GM12872 (cell line): ENCODE results near the gene C1orf232.

Experiments used
- CTCF ChIP-seq: IDR thresholded peaks from 3 replicates; pipeline ENCODE4 v1.5.1; 2011; ENCODE audit warnings: low read depth, mild to moderate bottlenecking, low read length, moderate library complexity; ENCODE audit not compliant: insufficient read depth

C1orf232 gene

GRCh38 chr1:26166719-26167281 is 2.0 kb downstream of the C1orf232 start:
- no peak for TF ChIP-seq CTCF

- no peak for TF ChIP-seq CTCF
Measured at GRCh38 chr1:26164861-26165842, 3.6 kb downstream of the C1orf232 start.

- TF ChIP-seq CTCF: peak; percentile 60; the same call in 2 of the 3 replicates
Measured at GRCh38 chr1:26164036-26164860, 4.5 kb downstream of the C1orf232 start.

- no peak for TF ChIP-seq CTCF
Measured at GRCh38 chr1:26163684-26164035, 5.1 kb downstream of the C1orf232 start.

GRCh38 chr1:26162220-26162709 is 6.5 kb downstream of the C1orf232 start:
- no peak for TF ChIP-seq CTCF

GRCh38 chr1:26161415-26162219 is 7.1 kb downstream of the C1orf232 start:
- TF ChIP-seq CTCF: no peak
